Activated gamma-delta T cell treated with anti-CD3 and anti-CD28 coated beads, Interleukin-2, amount 50 U/mL, for 16 hours (primary cell): ENCODE results near the gene METTL3.

Experiments
- DNase-seq: peaks from one replicate; pipeline ENCODE4 v3.0.0-alpha.2; 2020; ENCODE audit warnings: low read depth

Gene METTL3

DNA sequence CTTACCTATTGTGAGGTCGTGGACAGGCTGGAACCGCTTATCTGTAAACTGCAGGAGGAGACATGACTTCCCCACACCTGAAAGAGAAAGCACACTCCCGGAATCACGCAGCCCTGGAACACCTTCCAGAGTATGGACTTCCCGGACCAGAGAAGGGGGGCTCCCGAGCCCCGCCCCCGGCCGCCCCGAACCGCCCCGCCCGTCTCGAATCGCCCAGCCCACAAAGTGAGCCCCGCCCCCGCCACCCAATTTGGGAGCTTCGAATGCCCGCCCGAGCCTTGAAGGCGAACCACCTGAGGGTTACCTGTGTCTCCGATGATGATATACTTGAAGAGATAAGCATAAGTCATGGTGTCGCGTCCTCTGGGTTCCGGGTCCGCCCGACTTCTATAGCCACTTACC lies 34.6 kb downstream of the METTL3 start:
- peak; percentile 71 for DNase-seq

DNA sequence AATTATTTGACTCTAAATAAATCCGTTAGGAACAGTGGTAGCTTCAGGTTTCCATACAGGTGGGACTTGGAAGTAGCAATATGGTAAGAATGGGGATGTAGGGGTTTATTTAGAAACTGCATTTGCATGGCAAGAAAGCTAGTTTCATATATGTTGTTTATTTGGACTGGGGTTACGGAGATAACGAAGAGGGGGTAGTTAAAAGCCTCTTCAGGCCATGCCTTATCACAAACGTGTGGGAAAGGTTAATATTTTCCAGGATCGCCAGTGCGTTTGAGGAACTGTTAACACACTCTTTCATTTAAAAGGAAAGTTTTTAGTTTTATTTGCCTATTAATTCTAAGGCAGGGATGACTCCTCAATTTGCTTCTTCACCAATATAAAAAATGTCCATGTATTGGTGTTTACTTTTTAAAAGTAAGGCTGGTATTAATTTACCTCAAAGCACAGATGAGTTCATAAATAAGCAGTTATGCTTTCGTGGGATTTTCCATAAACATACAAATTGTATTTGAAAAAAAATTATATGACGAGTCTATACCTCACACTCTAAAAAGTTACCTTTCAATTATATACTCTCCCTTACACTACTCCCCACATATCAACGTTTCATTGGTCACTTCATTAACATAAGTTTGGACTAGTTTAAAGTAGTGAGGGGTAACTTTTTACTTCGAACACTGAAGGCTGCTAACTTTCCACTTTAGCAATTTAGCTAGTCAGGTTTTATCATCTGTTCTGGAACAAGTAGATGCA lies 35.2 kb downstream of the METTL3 start:
- DNase-seq, result no peak

DNA sequence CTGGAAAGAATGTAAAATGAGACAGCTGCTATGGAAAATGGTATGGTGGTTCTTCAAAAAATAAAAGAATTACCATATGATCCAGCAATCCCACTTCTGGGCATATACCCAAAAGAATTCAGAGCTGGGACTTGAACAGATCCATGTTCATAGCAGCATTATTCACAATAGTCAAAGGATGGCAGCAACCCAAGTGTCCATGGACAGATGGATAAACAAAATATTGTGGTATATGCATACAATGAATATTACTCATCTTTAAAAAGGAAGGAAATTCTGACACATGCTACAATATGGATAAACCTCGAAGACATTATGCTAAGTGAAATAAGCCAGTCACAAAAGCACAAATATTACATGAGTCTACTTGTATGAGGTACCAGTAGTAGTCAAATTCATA lies 43.5 kb downstream of the METTL3 start:
- no peak for DNase-seq

DNA sequence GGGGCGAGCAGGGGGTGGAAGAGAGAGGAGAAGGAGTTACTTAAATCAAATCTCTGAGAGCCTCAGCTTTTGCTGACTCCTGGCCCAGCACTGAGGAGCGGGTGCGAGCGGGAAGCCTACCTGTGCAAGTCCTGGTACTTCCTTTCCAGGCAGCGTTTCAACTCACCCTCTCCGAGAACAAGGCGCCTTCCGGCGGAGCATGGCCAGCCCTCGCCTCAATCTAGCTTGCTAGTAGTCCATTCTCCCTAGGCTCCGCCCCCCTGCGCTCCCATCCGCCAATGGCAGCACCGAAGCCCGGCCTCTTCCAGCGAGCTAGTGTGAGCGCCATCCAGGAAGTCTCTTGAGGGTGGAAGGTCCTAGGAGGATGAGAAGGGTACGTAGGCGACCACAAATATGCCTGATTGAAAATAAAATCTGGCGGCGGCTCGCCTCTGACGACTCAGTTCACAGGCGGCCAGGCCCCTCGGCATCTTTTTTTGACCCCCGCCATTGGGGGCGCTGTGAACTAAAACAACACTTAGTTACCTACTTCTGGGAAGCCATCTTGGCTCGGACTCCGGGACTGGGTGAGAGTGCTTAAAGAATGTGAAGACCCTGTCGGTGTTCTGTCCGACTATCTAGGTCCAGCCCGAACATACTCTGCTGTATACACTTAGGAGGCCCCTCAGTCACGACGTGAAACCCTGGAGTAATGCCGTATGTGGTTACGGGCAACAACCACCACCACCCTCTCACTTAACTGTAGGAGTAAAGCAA lies 55.0 kb downstream of the METTL3 start, which contains the start of gene CHD8:
Gene CHD8 (minus strand): TSS at position 212 of the 756 bp plus-strand sequence. CDS start 24,480 bp downstream, outside the sequence.
- peak; percentile 98 for DNase-seq

GRCh38 chr14:21455592-21455911 lies 55.6 kb downstream of the METTL3 start:
- no peak for DNase-seq

DNA sequence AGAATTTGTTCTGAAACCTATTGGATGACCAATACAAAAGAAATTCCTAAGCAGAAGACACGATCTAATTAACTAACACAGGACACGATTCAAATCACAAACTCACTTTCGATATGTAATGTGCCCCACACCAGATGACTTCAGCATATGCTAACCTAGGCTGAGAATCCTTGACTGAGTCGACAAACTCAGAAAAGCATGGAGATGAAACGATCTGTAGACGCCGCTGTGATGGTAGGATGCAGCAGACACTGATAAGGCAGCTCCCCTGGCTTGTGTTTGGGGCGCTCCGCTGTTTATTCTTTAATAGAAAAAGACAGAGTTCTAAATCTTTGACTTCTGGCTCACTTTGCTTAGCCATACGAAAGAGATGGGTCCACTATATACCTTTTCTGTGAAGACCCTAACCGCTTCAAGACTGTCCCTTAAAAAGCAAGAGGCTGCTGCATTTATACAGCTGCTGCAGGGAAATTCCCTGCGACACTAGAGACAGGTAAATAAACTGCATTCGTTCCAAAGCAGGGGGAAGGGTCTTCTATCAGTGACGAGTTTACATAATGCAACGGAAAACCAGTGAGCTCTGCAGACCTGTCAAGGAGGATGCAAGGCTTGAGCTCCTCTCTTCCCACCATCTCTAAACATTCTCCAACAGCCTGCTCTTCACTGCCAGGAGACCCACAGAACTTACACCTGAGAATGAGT lies 56.1 kb downstream of the METTL3 start:
- DNase-seq, result no peak

- no peak for DNase-seq
Observed at GRCh38 chr14:21449899-21450216, 61.3 kb downstream of the METTL3 start.
